ENCODE data around the gene NTM. TPM values are rescaled to one million over a fixed set of nuclear protein-coding genes. Genes with fewer than 3 reads are reported as not detected.

The NTM gene
- polyA plus RNA-seq, 1 donor from 2014 or later: 39.4 TPM

GRCh38 chr11:131602431-131602830 lies 232.0 kb downstream of the NTM start:
- no peak overlapping the region for H2AFZ ChIP-seq (ENCODE audit: low read depth, low read length)
- no peaks in the 10 kb centered on the region for H3K79me2 ChIP-seq (replicated peaks; ENCODE audit: insufficient read depth, low read length)
- TF ChIP-seq EZH2 (IDR thresholded peaks at IDR 0.05; ENCODE audit: borderline replicate concordance, insufficient read depth, low read length, poor library complexity, severe bottlenecking): no peak
- H3K9me3 ChIP-seq (ENCODE audit: low read length): no peaks in the 10 kb centered on the region
- H3K9ac ChIP-seq (ENCODE audit: low read length): no peak overlapping the region
- H3K27me3 ChIP-seq (ENCODE audit: insufficient read depth, low read depth, low read length): no peaks in the 10 kb centered on the region
- no peaks in the 10 kb centered on the region for H3K36me3 ChIP-seq (ENCODE audit: insufficient read depth, low read length)
- no peaks in the 10 kb centered on the region for H3K9me2 ChIP-seq (ENCODE audit: insufficient read depth, low read length)
- no peak overlapping the region for H3K4me3 ChIP-seq (ENCODE audit: low read length)
- H4K20me1 ChIP-seq (ENCODE audit: insufficient read depth): no peaks in the 10 kb centered on the region
- H3F3A ChIP-seq (ENCODE audit: insufficient read depth, low read length, poor library complexity, severe bottlenecking): no peaks in the 10 kb centered on the region
- H3K4me2 ChIP-seq (ENCODE audit: low read length): no peak overlapping the region
- H3K27ac ChIP-seq (ENCODE audit: low read length): no peak overlapping the region

- H3K9me3 ChIP-seq (ENCODE audit: low read length): no peaks in the 10 kb centered on the region
- no peak overlapping the region for H3K4me3 ChIP-seq (ENCODE audit: low read length)
- TF ChIP-seq EP300 (conservative IDR thresholded peaks at IDR 0.05; ENCODE audit: poor library complexity, severe bottlenecking): no peak
- no peak for TF ChIP-seq SMC3 (conservative IDR thresholded peaks at IDR 0.05; ENCODE audit: poor library complexity)
- TF ChIP-seq MXI1 (conservative IDR thresholded peaks at IDR 0.05; ENCODE audit: poor library complexity, severe bottlenecking): no peak
- no peak for TF ChIP-seq REST (IDR thresholded peaks at IDR 0.05; ENCODE audit: borderline replicate concordance)
- TF ChIP-seq RAD21 (conservative IDR thresholded peaks at IDR 0.05): no peak
- TF ChIP-seq TAF1 (IDR thresholded peaks at IDR 0.05; ENCODE audit: low read depth): no peak
- TF ChIP-seq EZH2 (IDR thresholded peaks at IDR 0.05; ENCODE audit: borderline replicate concordance, insufficient read depth, low read length, poor library complexity, severe bottlenecking): no peak
- TF ChIP-seq POLR2AphosphoS5 (IDR thresholded peaks at IDR 0.05): no peak
- TF ChIP-seq CTCF (IDR thresholded peaks at IDR 0.05; ENCODE audit: poor library complexity, severe bottlenecking): no peak
- H3K9me2 ChIP-seq (ENCODE audit: insufficient read depth, low read length): no peaks in the 10 kb centered on the region
- H3K27me3 ChIP-seq (ENCODE audit: insufficient read depth, low read depth, low read length): no peaks in the 10 kb centered on the region
- no peak overlapping the region for H3K27ac ChIP-seq (ENCODE audit: low read length)
- no peaks in the 10 kb centered on the region for H4K20me1 ChIP-seq (ENCODE audit: insufficient read depth)
- H3K79me2 ChIP-seq (replicated peaks; ENCODE audit: insufficient read depth, low read length): no peaks in the 10 kb centered on the region
- H3K4me2 ChIP-seq (ENCODE audit: low read length): no peak overlapping the region
- no peaks in the 10 kb centered on the region for H3K36me3 ChIP-seq (ENCODE audit: insufficient read depth, low read length)
- no peak overlapping the region for H2AFZ ChIP-seq (ENCODE audit: low read depth, low read length)
- no peak overlapping the region for H3K9ac ChIP-seq (ENCODE audit: low read length)
- no peaks in the 10 kb centered on the region for H3F3A ChIP-seq (ENCODE audit: insufficient read depth, low read length, poor library complexity, severe bottlenecking)
These were observed 236.5 kb downstream of the NTM start for GRCh38 chr11:131606811-131607335.

All from neural cell (in vitro differentiated cells).